LHCN-M2 (cell line): Measurements from ENCODE around the gene KNSTRN. TPM values are rescaled to one million over a fixed set of nuclear protein-coding genes. Genes with fewer than 3 reads are reported as not detected.

ENCODE experiments used
- DNase-seq: peaks from one replicate; pipeline ENCODE4 v3.0.0-alpha.2; 2012; ENCODE audit warnings: low read depth
- total RNA-seq: library from RNA; depleted of rRNA; stranded (reverse); fragments of >200 nt; gene quantifications from 2 replicates; pipeline ENCODE4 v1.2.3, GENCODE V29; 2014

The KNSTRN gene
- total RNA-seq, 1 experiment from 2014 or later, result 121 TPM

GRCh38 chr15:40428185-40428584 is 45.7 kb downstream of the KNSTRN start:
- no peak for DNase-seq

- no peak for DNase-seq
Measured at GRCh38 chr15:40429068-40429710, 46.7 kb downstream of the KNSTRN start.

- peak; percentile 38 for DNase-seq
Measured at GRCh38 chr15:40430271-40430805, 47.8 kb downstream of the KNSTRN start.

- DNase-seq, result no peak
Measured at GRCh38 chr15:40435023-40435709, 52.6 kb downstream of the KNSTRN start.

- no peak for DNase-seq
Measured at GRCh38 chr15:40435710-40436089, 53.2 kb downstream of the KNSTRN start.

GRCh38 chr15:40436116-40436891 is 53.8 kb downstream of the KNSTRN start:
- DNase-seq, result peak; percentile 20

GRCh38 chr15:40436892-40437751 is 54.6 kb downstream of the KNSTRN start:
- DNase-seq, result no peak

GRCh38 chr15:40437752-40438687 is 55.5 kb downstream of the KNSTRN start:
- DNase-seq, result no peak

GRCh38 chr15:40438712-40439111 is 56.2 kb downstream of the KNSTRN start:
- DNase-seq, result no peak

GRCh38 chr15:40439461-40439959 is 57.0 kb downstream of the KNSTRN start:
- no peak for DNase-seq

GRCh38 chr15:40439960-40440742 is 57.6 kb downstream of the KNSTRN start:
- peak; percentile 24 for DNase-seq

GRCh38 chr15:40440743-40441564 is 58.4 kb downstream of the KNSTRN start, which contains the start of gene BAHD1:
TSS of gene BAHD1 (plus strand) at chr15:40440953. CDS start at chr15:40458465, 17,512 bp downstream.
- peak; percentile 90 for DNase-seq

GRCh38 chr15:40441565-40442531 is 59.3 kb downstream of the KNSTRN start:
- DNase-seq, result no peak

- DNase-seq, result no peak
Measured at GRCh38 chr15:40443255-40443654, 60.7 kb downstream of the KNSTRN start.

GRCh38 chr15:40443846-40444245 is 61.3 kb downstream of the KNSTRN start:
- no peak for DNase-seq
